Esophagus muscularis mucosa (tissue), 4 donors: Measurements from ENCODE around the gene SLC12A6. TPM values are rescaled to one million over a fixed set of nuclear protein-coding genes. Genes with fewer than 3 reads are reported as not detected.

Experiments used
- DNase-seq: peaks from one replicate; pipeline ENCODE4 v3.0.0-alpha.2; 2017; ENCODE audit errors: extremely low spot score
- H3K27ac ChIP-seq, 4 donors: fragments of 200-600 bp; sonication (generic); replicated peaks in 1 of 4; 1 replicate in 3 of 4; 2 replicates in 1 of 4; pipeline ENCODE4 v1.5.1; 2016 to 2019; ENCODE audit warnings: mild to moderate bottlenecking in 1 of 4
- H3K27me3 ChIP-seq, 4 donors: fragments of 200-600 bp; sonication (generic); one replicate each; pipeline versions ENCODE4 v1.5.1 to v1.6.0; 2016 to 2019
- H3K36me3 ChIP-seq, 4 donors: fragments of 200-600 bp; sonication (generic); one replicate each; pipeline ENCODE4 v1.5.1; 2016 to 2019
- H3K4me1 ChIP-seq, 4 donors: fragments of 200-600 bp; sonication (generic); one replicate each; pipeline ENCODE4 v1.5.1; 2016 to 2019
- H3K4me3 ChIP-seq, 4 donors: fragments of 200-600 bp; sonication (generic); 1 replicate in 2 of 4; 2 replicates in 2 of 4; pipeline ENCODE4 v1.5.1; 2016 to 2019; ENCODE audit warnings: mild to moderate bottlenecking in 4 of 4, moderate library complexity in 1 of 4
- H3K9me3 ChIP-seq, 4 donors: fragments of 200-600 bp; sonication (generic); 1 replicate in 3 of 4; 2 replicates in 1 of 4; pipeline ENCODE4 v1.5.1; 2016 to 2019
- CTCF ChIP-seq, 3 experiments: fragments of 200-600 bp in 2 of 3; fragments of 450-650 bp in 1 of 3; sonication (generic) in 2 of 3; IDR thresholded peaks; one replicate each; pipeline ENCODE4 v1.5.1; 2017 to 2019; ENCODE audit warnings: antibody characterized with exemption in 3 of 3, mild to moderate bottlenecking in 2 of 3, moderate library complexity in 1 of 3
- EP300 ChIP-seq: sonication (generic); formaldehyde crosslinking; IDR thresholded peaks from one replicate; pipeline ENCODE4 v1.6.1; 2017; ENCODE audit warnings: antibody characterized with exemption
- POLR2A ChIP-seq: fragments of 450-650 bp; IDR thresholded peaks from one replicate; pipeline ENCODE4 v1.6.1; 2017; ENCODE audit warnings: antibody characterized with exemption, moderate library complexity, mild to moderate bottlenecking, low read depth
- POLR2AphosphoS5 ChIP-seq, 2 donors: sonication (generic); formaldehyde crosslinking; IDR thresholded peaks; one replicate each; pipeline ENCODE4 v1.6.1; 2017; ENCODE audit warnings: antibody characterized with exemption in 2 of 2
- WGBS: methylation state at CpG from one replicate; pipeline ENCODE4 v1.1.5; 2018; 5-methylcytosine and 5-hydroxymethylcytosine counted together
- intact Hi-C: fragments of 100-400 bp; cut with DNase I; formaldehyde crosslinking; loops from one replicate; pipeline ENCODE4 v1.15.1; 2023
- total RNA-seq, 4 donors: library from RNA; depleted of rRNA; stranded (reverse); fragments of >200 nt; gene quantifications; one replicate each; pipeline versions ENCODE4 v1.1.0 to v1.2.1, GENCODE V29; 2016

The SLC12A6 gene
- total RNA-seq, 4 donors from 2014 or later = 16.1 to 21.4 (median 16.3) TPM

GRCh38 chr15:34373951-34374350 lies 36.4 kb upstream of the SLC12A6 start:
- Histone ChIP-seq H3K4me1 (no peaks in the 10 kb centered on the region), H3K4me3 (no peak overlapping the region), H3K9me3 (no peaks in the 10 kb centered on the region), H3K36me3 (no peaks in the 10 kb centered on the region), H3K27me3 (no peaks in the 10 kb centered on the region), H3K27ac (no peak overlapping the region)
- peak; percentile 68 for DNase-seq
- WGBS = 78% methylated on average over 2 of the region's 8 CpGs
- TF ChIP-seq POLR2AphosphoS5 (IDR thresholded peaks at IDR 0.05) (no peak), CTCF (IDR thresholded peaks at IDR 0.05) (no peak)
- intact Hi-C loops = no loop called here

- intact Hi-C loops = no loop called here
- 37% methylated on average over 2 of the region's 2 CpGs for WGBS
- Histone ChIP-seq H3K4me3 (no peak overlapping the region), H3K27me3 (no peaks in the 10 kb centered on the region), H3K4me1 (peaks cover 13 to 24% (median 19%) of the 10 kb centered on the region in 4 donors), H3K36me3 (no peaks in the 10 kb centered on the region), H3K27ac (no peak overlapping the region), H3K9me3 (no peaks in the 10 kb centered on the region)
- TF ChIP-seq POLR2A (no peak), POLR2AphosphoS5 (IDR thresholded peaks at IDR 0.05) (no peak), EP300 (no peak), CTCF (IDR thresholded peaks at IDR 0.05) (no peak)
- no peak for DNase-seq
Measured at GRCh38 chr15:34370643-34371042, 33.1 kb upstream of the SLC12A6 start.

GRCh38 chr15:34370129-34370528 lies 32.5 kb upstream of the SLC12A6 start:
- 65% methylated on average over 2 of the region's 2 CpGs for WGBS
- intact Hi-C loops = no loop called here
- peaks cover 16 to 29% (median 24%) of the 10 kb centered on the region in 4 donors for H3K4me1 ChIP-seq
- H3K9me3 ChIP-seq = no peaks in the 10 kb centered on the region
- no peaks in the 10 kb centered on the region for H3K27me3 ChIP-seq
- no peak for TF ChIP-seq EP300
- no peak for TF ChIP-seq POLR2AphosphoS5 (IDR thresholded peaks at IDR 0.05)
- no peak for TF ChIP-seq POLR2A
- no peak for TF ChIP-seq CTCF (IDR thresholded peaks at IDR 0.05)
- DNase-seq = no peak
- no peaks in the 10 kb centered on the region for H3K36me3 ChIP-seq
- no peak overlapping the region for H3K4me3 ChIP-seq
- no peak overlapping the region for H3K27ac ChIP-seq

- intact Hi-C loops = loop anchor here (1.0 to 5.0 kb wide), 3 partner anchors 24 to 270 kb away; partner anchors contain the start of genes NOP10 and NUTM1
- DNase-seq = peak; percentile 94
- 0% methylated on average over 26 of the region's 80 CpGs for WGBS
- no peaks in the 10 kb centered on the region for H3K9me3 ChIP-seq
- TF ChIP-seq EP300 = no peak
- TF ChIP-seq CTCF (IDR thresholded peaks at IDR 0.05) = peak; percentile 92 to 97 (median 97)
- TF ChIP-seq POLR2AphosphoS5 (IDR thresholded peaks at IDR 0.05) = peak; percentile 62 to 76
- H3K27me3 ChIP-seq = no peaks in the 10 kb centered on the region
- peaks cover 16 to 31% (median 26%) of the 10 kb centered on the region in 4 donors for H3K4me1 ChIP-seq
- H3K4me3 ChIP-seq = peak within 1 kb of the TSS; percentile 89 to 98 (median 92)
- H3K36me3 ChIP-seq = peaks cover 0 to 16% (median 11%) of the 10 kb centered on the region in 4 donors
- peak within 1 kb of the TSS; percentile 96 to 98 (median 98) for H3K27ac ChIP-seq
Measured at GRCh38 chr15:34367101-34368081, 29.8 kb upstream of the SLC12A6 start, which contains the start of gene LPCAT4. Gene LPCAT4, minus strand, starts transcription at chr15:34367196. Its CDS starts 96 bp downstream, at chr15:34367100.
